Neural progenitor cell (in vitro differentiated cells): ENCODE measurements around the gene LRGUK. TPM values are rescaled to one million over a fixed set of nuclear protein-coding genes. Genes with fewer than 3 reads are reported as not detected.

ENCODE experiments used
- DNase-seq: peaks from one replicate; pipeline ENCODE4 v3.0.0-alpha.2; 2016; ENCODE audit warnings: low spot score
- H2AFZ ChIP-seq: fragments of 200-600 bp; sonication (generic); replicated peaks from 2 replicates; pipeline ENCODE4 v1.6.1; 2016; ENCODE audit warnings: antibody characterized with exemption
- H3F3A ChIP-seq: fragments of 200-600 bp; sonication (generic); 2 replicates; pipeline ENCODE4 v1.6.1; 2016; ENCODE audit warnings: antibody characterized with exemption, low read depth
- H3K27ac ChIP-seq: fragments of 200-600 bp; sonication (generic); 2 replicates; pipeline ENCODE4 v1.5.1; 2016; ENCODE audit warnings: mild to moderate bottlenecking
- H3K27me3 ChIP-seq: fragments of 200-600 bp; sonication (generic); 2 replicates; pipeline ENCODE4 v1.6.1; 2016; ENCODE audit warnings: mild to moderate bottlenecking, moderate library complexity
- H3K36me3 ChIP-seq: fragments of 200-600 bp; sonication (generic); 2 replicates; pipeline ENCODE4 v1.5.1; 2016
- H3K4me1 ChIP-seq: fragments of 200-600 bp; sonication (generic); 2 replicates; pipeline ENCODE4 v1.6.1; 2016; ENCODE audit warnings: mixed run types
- H3K4me2 ChIP-seq: fragments of 200-600 bp; sonication (generic); 2 replicates; pipeline ENCODE4 v1.6.1; 2016
- H3K4me3 ChIP-seq: fragments of 200-600 bp; sonication (generic); 2 replicates; pipeline ENCODE4 v1.5.1; 2016
- H3K79me2 ChIP-seq: fragments of 200-600 bp; sonication (generic); 2 replicates; pipeline ENCODE4 v1.6.1; 2016; ENCODE audit warnings: low read depth
- H3K9ac ChIP-seq: fragments of 200-600 bp; sonication (generic); 2 replicates; pipeline ENCODE4 v1.6.1; 2016
- H3K9me3 ChIP-seq: fragments of 200-600 bp; sonication (generic); 2 replicates; pipeline ENCODE4 v1.5.1; 2016; ENCODE audit warnings: low read depth
- H4K20me1 ChIP-seq: fragments of 200-600 bp; sonication (generic); 2 replicates; pipeline ENCODE4 v1.6.1; 2016; ENCODE audit warnings: low read depth
- H3K27ac Mint-ChIP-seq: 3 replicates; pipeline ENCODE4 v1.8.0; 2021; ENCODE audit warnings: mixed read lengths
- H3K27me3 Mint-ChIP-seq: 2 replicates; pipeline ENCODE4 v1.8.0; 2022; ENCODE audit warnings: low read depth, mild to moderate bottlenecking, inconsistent platforms, moderate library complexity, mixed read lengths; ENCODE audit not compliant: insufficient read depth
- H3K36me3 Mint-ChIP-seq: 3 replicates; pipeline ENCODE4 v1.8.0; 2021; ENCODE audit warnings: mixed read lengths
- H3K4me1 Mint-ChIP-seq: 3 replicates; pipeline ENCODE4 v1.8.0; 2021; ENCODE audit warnings: mixed read lengths
- H3K4me3 Mint-ChIP-seq: 3 replicates; pipeline ENCODE4 v1.8.0; 2021; ENCODE audit warnings: mild to moderate bottlenecking, moderate library complexity, mixed read lengths
- H3K9me3 Mint-ChIP-seq: 3 replicates; pipeline ENCODE4 v1.8.0; 2020; ENCODE audit warnings: mixed read lengths
- EZH2 ChIP-seq: fragments of 200-600 bp; sonication (generic); IDR thresholded peaks from 2 replicates; pipeline ENCODE4 v1.6.1; 2017; ENCODE audit warnings: antibody characterized with exemption, mild to moderate bottlenecking, moderate library complexity
- EZH2phosphoT487 ChIP-seq: fragments of 200-600 bp; sonication (generic); IDR thresholded peaks from 2 replicates; pipeline ENCODE4 v1.6.1; 2017; ENCODE audit warnings: antibody characterized with exemption
- total RNA-seq: library from RNA; depleted of rRNA; stranded (reverse); fragments of >200 nt; gene quantifications from 2 replicates; pipeline ENCODE4 v1.2.3, GENCODE V29; 2015; ENCODE audit warnings: low replicate concordance
- TF ChIP-seq, protein P1 (sequence below): fragments of 200-600 bp; sonication (generic); IDR thresholded peaks from 2 replicates; pipeline ENCODE4 v1.5.1; 2017; ENCODE audit warnings: antibody characterized with exemption, mild to moderate bottlenecking

LRGUK gene
- total RNA-seq, 1 donor from 2014 or later: 1.1 TPM

DNA sequence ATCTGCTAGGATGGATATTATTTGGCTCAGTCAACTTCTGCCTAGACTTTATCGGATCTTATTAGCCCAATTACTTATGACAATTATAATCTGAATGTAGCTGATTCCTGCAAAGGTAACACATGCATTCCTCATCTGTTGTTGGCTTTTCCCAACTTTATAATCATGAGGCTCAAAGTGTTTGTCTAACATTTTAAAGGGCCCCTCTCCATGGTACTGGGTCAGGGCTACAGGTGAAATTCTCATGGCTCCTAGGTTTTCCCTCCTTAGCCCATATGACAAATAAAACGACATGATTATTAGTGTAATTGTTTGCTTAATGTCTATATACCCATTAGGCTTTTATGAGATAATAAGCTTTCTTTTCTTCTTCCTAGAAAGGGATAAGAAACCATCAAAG lies 4.2 kb upstream of the LRGUK start:
- no peaks in the 10 kb centered on the region for H3K36me3 ChIP-seq
- no peak overlapping the region for H3K4me2 ChIP-seq
- no peak for DNase-seq
- no peaks in the 10 kb centered on the region for H3K79me2 ChIP-seq
- Mint-ChIP-seq H3K27me3 (peaks cover 2% of the 10 kb centered on the region), H3K9me3 (no peaks in the 10 kb centered on the region), H3K4me3 (no peak overlapping the region), H3K27ac (no peak overlapping the region), H3K4me1 (peaks cover 14% of the 10 kb centered on the region), H3K36me3 (no peaks in the 10 kb centered on the region)
- no peak overlapping the region for H3K9ac ChIP-seq
- H3K27me3 ChIP-seq: peaks cover 12% of the 10 kb centered on the region
- no peaks in the 10 kb centered on the region for H3K4me1 ChIP-seq
- TF ChIP-seq, protein P1, sequence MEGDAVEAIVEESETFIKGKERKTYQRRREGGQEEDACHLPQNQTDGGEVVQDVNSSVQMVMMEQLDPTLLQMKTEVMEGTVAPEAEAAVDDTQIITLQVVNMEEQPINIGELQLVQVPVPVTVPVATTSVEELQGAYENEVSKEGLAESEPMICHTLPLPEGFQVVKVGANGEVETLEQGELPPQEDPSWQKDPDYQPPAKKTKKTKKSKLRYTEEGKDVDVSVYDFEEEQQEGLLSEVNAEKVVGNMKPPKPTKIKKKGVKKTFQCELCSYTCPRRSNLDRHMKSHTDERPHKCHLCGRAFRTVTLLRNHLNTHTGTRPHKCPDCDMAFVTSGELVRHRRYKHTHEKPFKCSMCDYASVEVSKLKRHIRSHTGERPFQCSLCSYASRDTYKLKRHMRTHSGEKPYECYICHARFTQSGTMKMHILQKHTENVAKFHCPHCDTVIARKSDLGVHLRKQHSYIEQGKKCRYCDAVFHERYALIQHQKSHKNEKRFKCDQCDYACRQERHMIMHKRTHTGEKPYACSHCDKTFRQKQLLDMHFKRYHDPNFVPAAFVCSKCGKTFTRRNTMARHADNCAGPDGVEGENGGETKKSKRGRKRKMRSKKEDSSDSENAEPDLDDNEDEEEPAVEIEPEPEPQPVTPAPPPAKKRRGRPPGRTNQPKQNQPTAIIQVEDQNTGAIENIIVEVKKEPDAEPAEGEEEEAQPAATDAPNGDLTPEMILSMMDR: no peak
- TF ChIP-seq EZH2phosphoT487 (no peak), EZH2 (no peak)
- H3K4me3 ChIP-seq: no peak overlapping the region
- H3F3A ChIP-seq: no peaks in the 10 kb centered on the region
- no peak overlapping the region for H3K27ac ChIP-seq
- H3K9me3 ChIP-seq: no peaks in the 10 kb centered on the region
- H4K20me1 ChIP-seq: no peaks in the 10 kb centered on the region
- H2AFZ ChIP-seq: no peak overlapping the region

DNA sequence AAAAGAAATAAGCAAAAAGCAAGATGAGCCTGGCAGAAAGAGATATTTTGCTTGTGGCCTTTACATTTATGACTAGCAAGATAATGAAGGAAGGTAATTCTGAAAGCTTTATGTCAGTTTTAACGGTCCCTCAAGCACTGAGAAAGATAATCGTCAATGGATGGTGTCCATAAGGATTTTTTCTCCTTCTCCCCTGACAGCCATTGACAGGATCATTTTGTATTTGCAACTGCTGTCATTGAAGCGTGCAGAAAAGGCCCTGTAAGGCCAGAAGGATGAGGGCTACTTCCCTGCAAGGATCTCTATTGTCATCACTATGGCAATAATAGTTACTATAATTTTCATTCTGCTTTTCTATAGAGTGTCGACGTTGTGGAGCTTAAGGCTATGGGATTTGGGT lies 994 bp upstream of the LRGUK start:
- Histone ChIP-seq H3K4me1 (peaks cover 9% of the 10 kb centered on the region), H3K9ac (no peak overlapping the region), H4K20me1 (no peaks in the 10 kb centered on the region), H3K27me3 (peaks cover 12% of the 10 kb centered on the region), H3K9me3 (no peaks in the 10 kb centered on the region), H3F3A (no peaks in the 10 kb centered on the region), H3K79me2 (no peaks in the 10 kb centered on the region), H3K4me2 (no peak overlapping the region), H3K27ac (no peak overlapping the region), H3K4me3 (no peak overlapping the region), H2AFZ (no peak overlapping the region), H3K36me3 (no peaks in the 10 kb centered on the region)
- Mint-ChIP-seq H3K36me3 (no peaks in the 10 kb centered on the region), H3K4me3 (peak overlapping the region; percentile 91), H3K9me3 (no peaks in the 10 kb centered on the region), H3K4me1 (peaks cover 24% of the 10 kb centered on the region), H3K27ac (no peak overlapping the region), H3K27me3 (peaks cover 6% of the 10 kb centered on the region)
- TF ChIP-seq EZH2phosphoT487: no peak
- TF ChIP-seq, protein P1: no peak
- no peak for DNase-seq

DNA sequence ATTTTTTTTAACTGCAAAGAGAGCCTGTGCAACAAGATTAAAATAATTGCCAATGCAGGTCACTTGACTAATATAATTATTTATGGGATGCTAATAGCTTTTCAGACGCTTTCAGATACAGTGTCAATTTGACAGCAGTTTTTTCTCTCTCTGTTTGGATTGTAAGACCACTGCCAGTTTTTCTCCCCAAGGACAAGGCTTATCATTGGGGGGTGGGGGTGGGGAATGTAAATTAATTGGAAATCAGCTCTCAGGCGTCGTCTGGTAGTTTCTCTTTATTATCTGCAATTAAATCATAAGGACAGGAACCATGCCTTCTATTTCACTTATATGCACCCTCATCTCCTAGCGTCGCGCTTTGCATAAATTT lies 559 bp upstream of the LRGUK start:
- Histone ChIP-seq H3K9me3 (no peaks in the 10 kb centered on the region), H3K9ac (no peak overlapping the region), H4K20me1 (no peaks in the 10 kb centered on the region), H3K79me2 (no peaks in the 10 kb centered on the region), H2AFZ (peak overlapping the region; percentile 99), H3K27ac (no peak overlapping the region), H3K36me3 (no peaks in the 10 kb centered on the region), H3K4me1 (peaks cover 9% of the 10 kb centered on the region), H3K27me3 (peaks cover 12% of the 10 kb centered on the region), H3F3A (no peaks in the 10 kb centered on the region), H3K4me3 (peak overlapping the region; percentile 71), H3K4me2 (peak overlapping the region; percentile 91)
- no peak for DNase-seq
- no peak for TF ChIP-seq EZH2phosphoT487
- TF ChIP-seq EZH2: no peak
- TF ChIP-seq, protein P1: no peak
- Mint-ChIP-seq H3K4me3 (peak overlapping the region; percentile 91), H3K9me3 (no peaks in the 10 kb centered on the region), H3K4me1 (peaks cover 24% of the 10 kb centered on the region), H3K27me3 (peaks cover 6% of the 10 kb centered on the region), H3K36me3 (no peaks in the 10 kb centered on the region), H3K27ac (no peak overlapping the region)
